Ascending aorta (tissue), 2 donors: Measurements from ENCODE around the gene TBC1D10B. TPM values are rescaled to one million over a fixed set of nuclear protein-coding genes. Genes with fewer than 3 reads are reported as not detected.
A peak's percentile ranks its signal among the peaks of the same experiment; 100 is the strongest.
"Not testable (repeated sequence)": the region's sequence is repeated elsewhere in the genome, so short reads cannot be mapped to it uniquely, and the experiment has no call there.

Experiments
- DNase-seq, 2 donors: peaks; one replicate each; pipeline ENCODE4 v3.0.0-alpha.2; 2019; ENCODE audit warnings: low spot score in 2 of 2
- H3K27ac ChIP-seq, 2 donors: fragments of 200-600 bp; sonication (generic); one replicate each; pipeline ENCODE4 v1.5.1; 2016 to 2017; ENCODE audit warnings: mild to moderate bottlenecking in 1 of 2
- H3K27me3 ChIP-seq: fragments of 200-600 bp; sonication (generic); one replicate; pipeline ENCODE4 v1.5.1; 2017
- H3K36me3 ChIP-seq, 2 donors: fragments of 200-600 bp; sonication (generic); one replicate each; pipeline ENCODE4 v1.5.1; 2016
- H3K4me1 ChIP-seq, 2 donors: fragments of 200-600 bp; sonication (generic); one replicate each; pipeline ENCODE4 v1.5.1; 2016 to 2017; ENCODE audit warnings: mild to moderate bottlenecking in 1 of 2
- H3K4me3 ChIP-seq, 2 donors: fragments of 200-600 bp; sonication (generic); one replicate each; pipeline ENCODE4 v1.5.1; 2016 to 2017; ENCODE audit warnings: mild to moderate bottlenecking in 1 of 2
- H3K9me3 ChIP-seq, 2 donors: fragments of 200-600 bp; sonication (generic); one replicate each; pipeline ENCODE4 v1.5.1; 2016
- CTCF ChIP-seq, 3 experiments: fragments of 200-600 bp in 2 of 3; fragments of 450-650 bp in 1 of 3; sonication (generic) in 2 of 3; IDR thresholded peaks; one replicate each; pipeline ENCODE4 v1.5.1; 2016 to 2019; ENCODE audit warnings: antibody characterized with exemption in 3 of 3, mild to moderate bottlenecking in 1 of 3, moderate library complexity in 1 of 3
- intact Hi-C: fragments of 100-400 bp; cut with DNase I; formaldehyde crosslinking; loops from one replicate; pipeline ENCODE4 v1.15.1; 2023
- total RNA-seq: library from RNA; depleted of rRNA; stranded (reverse); fragments of >200 nt; gene quantifications from one replicate; pipeline ENCODE4 v1.1.0, GENCODE V29; 2016

TBC1D10B gene
- total RNA-seq, 1 donor from 2014 or later, result 20.9 TPM

- H3K27ac ChIP-seq, result no peak overlapping the region
- no peaks in the 10 kb centered on the region for H3K27me3 ChIP-seq
- no peak for TF ChIP-seq CTCF (IDR thresholded peaks at IDR 0.05)
- no peaks in the 10 kb centered on the region for H3K9me3 ChIP-seq
- H3K4me1 ChIP-seq, result peaks cover 10 to 29% of the 10 kb centered on the region in 2 donors
- intact Hi-C loops, result no loop called here
- no peak overlapping the region for H3K4me3 ChIP-seq
- DNase-seq, result no peak
- H3K36me3 ChIP-seq, result peaks cover 21 to 28% of the 10 kb centered on the region in 2 donors
These were observed 20.0 kb downstream of the TBC1D10B start for GRCh38 chr16:30350134-30350871.

- no peak for TF ChIP-seq CTCF (IDR thresholded peaks at IDR 0.05)
These were observed 20.6 kb downstream of the TBC1D10B start for GRCh38 chr16:30349675-30350074.

GRCh38 chr16:30348929-30349328, 21.4 kb downstream of the TBC1D10B start:
- H3K27me3 ChIP-seq, result no peaks in the 10 kb centered on the region
- no peak for DNase-seq
- H3K4me1 ChIP-seq, result peaks cover 10 to 24% of the 10 kb centered on the region in 2 donors
- TF ChIP-seq CTCF (IDR thresholded peaks at IDR 0.05), result no peak
- no peak overlapping the region for H3K27ac ChIP-seq
- intact Hi-C loops, result no loop called here
- H3K36me3 ChIP-seq, result peaks cover 21 to 28% of the 10 kb centered on the region in 2 donors
- no peaks in the 10 kb centered on the region for H3K9me3 ChIP-seq
- H3K4me3 ChIP-seq, result no peak overlapping the region

More at GRCh38 chr16:30349675-30350074, 20.6 kb downstream of the TBC1D10B start:
- Histone ChIP-seq H3K4me1 (peaks cover 10 to 29% of the 10 kb centered on the region in 2 donors), H3K4me3 (no peak overlapping the region), H3K36me3 (peaks cover 21 to 28% of the 10 kb centered on the region in 2 donors), H3K27me3 (no peaks in the 10 kb centered on the region), H3K27ac (no peak overlapping the region), H3K9me3 (no peaks in the 10 kb centered on the region)
- peak in 1 of 2 donors; percentile 27 for DNase-seq
- intact Hi-C loops, result no loop called here

GRCh38 chr16:30348113-30348512, 22.2 kb downstream of the TBC1D10B start:
- H3K27me3 ChIP-seq, result no peaks in the 10 kb centered on the region
- intact Hi-C loops, result no loop called here
- H3K36me3 ChIP-seq, result peaks cover 17 to 23% of the 10 kb centered on the region in 2 donors
- H3K9me3 ChIP-seq, result no peaks in the 10 kb centered on the region
- H3K4me1 ChIP-seq, result peaks cover 10 to 17% of the 10 kb centered on the region in 2 donors
- no peak overlapping the region for H3K27ac ChIP-seq
- no peak overlapping the region for H3K4me3 ChIP-seq
- peak in 1 of 2 donors; percentile 53 for DNase-seq
- TF ChIP-seq CTCF (IDR thresholded peaks at IDR 0.05), result no peak

GRCh38 chr16:30346286-30346685, 24.0 kb downstream of the TBC1D10B start:
- no peak for DNase-seq

GRCh38 chr16:30343491-30343820, 26.8 kb downstream of the TBC1D10B start:
- H3K4me1 ChIP-seq, H3K27me3 ChIP-seq, H3K27ac ChIP-seq, DNase-seq, H3K4me3 ChIP-seq, intact Hi-C loops, H3K9me3 ChIP-seq, H3K36me3 ChIP-seq: not testable (repeated sequence)

More at GRCh38 chr16:30346286-30346685, 24.0 kb downstream of the TBC1D10B start:
- H3K27ac ChIP-seq, result no peak overlapping the region
- no peaks in the 10 kb centered on the region for H3K9me3 ChIP-seq
- no peak for TF ChIP-seq CTCF (IDR thresholded peaks at IDR 0.05)
- H3K4me3 ChIP-seq, result no peak overlapping the region
- intact Hi-C loops, result no loop called here
- H3K36me3 ChIP-seq, result peaks cover 6 to 13% of the 10 kb centered on the region in 2 donors
- no peaks in the 10 kb centered on the region for H3K27me3 ChIP-seq
- H3K4me1 ChIP-seq, result no peaks in the 10 kb centered on the region
